BLaER1 (cell line): ENCODE data around the gene OPA1.

ENCODE experiments used
- H3K27ac ChIP-seq: shearing (Covaris generic); formaldehyde crosslinking; 2 replicates; pipeline ENCODE4 v1.8.1; 2022
- H3K27me3 ChIP-seq: shearing (Covaris generic); formaldehyde crosslinking; 2 replicates; pipeline ENCODE4 v1.8.1; 2022
- H3K36me3 ChIP-seq: shearing (Covaris generic); formaldehyde crosslinking; 2 replicates; pipeline ENCODE4 v1.8.1; 2022
- H3K4me1 ChIP-seq: shearing (Covaris generic); formaldehyde crosslinking; 2 replicates; pipeline ENCODE4 v1.8.1; 2022
- H3K4me2 ChIP-seq: shearing (Covaris generic); formaldehyde crosslinking; 2 replicates; pipeline ENCODE4 v1.8.1; 2022
- H3K4me3 ChIP-seq: shearing (Covaris generic); formaldehyde crosslinking; 2 replicates; pipeline ENCODE4 v1.8.1; 2022
- H3K9ac ChIP-seq: shearing (Covaris generic); formaldehyde crosslinking; 2 replicates; pipeline ENCODE4 v1.8.1; 2022
- H3K9me3 ChIP-seq: shearing (Covaris generic); formaldehyde crosslinking; 2 replicates; pipeline ENCODE4 v1.8.1; 2022
- H4K20me1 ChIP-seq: shearing (Covaris generic); formaldehyde crosslinking; 2 replicates; pipeline ENCODE4 v1.8.1; 2022
- Cebpa-rat ChIP-seq: shearing (Covaris generic); IDR thresholded peaks from 2 replicates; pipeline ENCODE4 v1.8.1; 2022

The OPA1 gene

DNA sequence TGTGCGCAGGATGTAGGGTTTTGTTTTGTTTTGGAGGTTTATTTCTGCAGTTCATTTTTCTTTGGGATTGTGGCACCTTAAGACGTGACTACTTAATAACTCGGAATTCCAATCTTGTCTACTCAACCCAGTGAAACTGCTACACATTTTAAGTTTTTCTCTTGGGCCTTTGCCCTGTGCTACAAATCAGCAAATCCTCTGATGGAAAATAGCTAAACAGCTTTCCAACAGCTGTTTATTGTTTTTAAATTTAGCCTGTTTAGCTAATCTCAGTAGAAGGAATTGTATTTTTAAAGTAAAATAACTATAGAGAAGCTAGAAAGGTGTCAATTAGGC lies 48.4 kb downstream of the OPA1 start:
- Histone ChIP-seq H3K36me3 (peaks cover 88% of the 10 kb centered on the region), H3K9ac (no peak overlapping the region), H3K27ac (no peak overlapping the region), H3K9me3 (no peaks in the 10 kb centered on the region), H3K4me2 (no peak overlapping the region), H4K20me1 (no peaks in the 10 kb centered on the region), H3K27me3 (no peaks in the 10 kb centered on the region), H3K4me1 (no peaks in the 10 kb centered on the region), H3K4me3 (no peak overlapping the region)
- TF ChIP-seq Cebpa-rat = no peak

DNA sequence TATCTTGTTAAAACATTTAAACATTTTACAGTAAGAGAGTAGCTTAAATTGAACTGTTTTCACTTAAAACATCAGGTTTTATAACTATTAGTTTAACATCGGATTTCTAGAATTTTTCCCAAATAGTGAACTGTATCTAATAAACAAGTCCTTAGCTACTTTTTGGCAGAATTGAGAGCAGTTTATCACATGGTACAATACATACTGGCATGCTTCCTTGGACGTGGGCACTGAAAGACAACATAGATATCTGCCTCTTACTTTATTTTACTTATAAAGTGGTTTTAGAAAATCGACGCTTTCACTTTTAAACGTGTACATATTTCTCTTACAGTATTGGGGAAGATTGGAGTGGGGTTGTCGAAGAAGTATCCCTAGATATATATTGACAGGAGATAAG lies 52.8 kb downstream of the OPA1 start:
- Histone ChIP-seq H3K9ac (no peak overlapping the region), H3K9me3 (no peaks in the 10 kb centered on the region), H4K20me1 (no peaks in the 10 kb centered on the region), H3K4me3 (no peak overlapping the region), H3K36me3 (peaks cover 83% of the 10 kb centered on the region), H3K4me2 (no peak overlapping the region), H3K27ac (no peak overlapping the region), H3K4me1 (no peaks in the 10 kb centered on the region), H3K27me3 (no peaks in the 10 kb centered on the region)
- TF ChIP-seq Cebpa-rat = no peak

DNA sequence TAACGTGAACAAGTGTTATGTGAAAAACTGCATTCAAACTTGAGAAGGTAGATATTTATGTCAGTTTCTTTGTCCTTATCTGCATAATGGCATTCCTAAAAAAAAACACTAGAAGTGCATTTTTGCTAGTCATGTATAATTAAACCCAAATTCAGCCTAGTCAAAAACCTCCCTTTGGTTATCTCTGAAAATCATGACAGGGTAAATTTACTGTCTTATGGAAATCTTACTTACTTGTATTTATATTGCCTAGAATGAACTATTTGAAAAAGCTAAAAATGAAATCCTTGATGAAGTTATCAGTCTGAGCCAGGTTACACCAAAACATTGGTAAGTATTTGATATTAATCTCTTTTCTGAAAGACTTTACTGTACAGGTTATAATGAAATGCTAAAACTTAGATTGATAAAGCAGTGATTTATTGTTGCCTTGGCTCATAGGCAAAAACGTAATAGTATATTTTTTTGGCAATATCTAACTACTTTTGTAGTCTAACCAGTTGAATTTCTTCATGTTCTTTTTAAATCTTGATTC lies 55.6 kb downstream of the OPA1 start:
- H3K9ac ChIP-seq = no peak overlapping the region
- no peak overlapping the region for H3K4me2 ChIP-seq
- peaks cover 80% of the 10 kb centered on the region for H3K36me3 ChIP-seq
- no peaks in the 10 kb centered on the region for H3K27me3 ChIP-seq
- no peak overlapping the region for H3K27ac ChIP-seq
- no peaks in the 10 kb centered on the region for H3K4me1 ChIP-seq
- no peak for TF ChIP-seq Cebpa-rat
- H4K20me1 ChIP-seq = no peaks in the 10 kb centered on the region
- no peak overlapping the region for H3K4me3 ChIP-seq
- H3K9me3 ChIP-seq = no peaks in the 10 kb centered on the region

- Histone ChIP-seq H3K4me3 (no peak overlapping the region), H3K9me3 (no peaks in the 10 kb centered on the region), H3K4me1 (no peaks in the 10 kb centered on the region), H3K27me3 (no peaks in the 10 kb centered on the region), H3K27ac (no peak overlapping the region), H3K4me2 (no peak overlapping the region), H4K20me1 (no peaks in the 10 kb centered on the region), H3K36me3 (peaks cover 80% of the 10 kb centered on the region), H3K9ac (no peak overlapping the region)
- TF ChIP-seq Cebpa-rat = no peak
Measured at GRCh38 chr3:193650585-193650984, 57.6 kb downstream of the OPA1 start.

- Histone ChIP-seq H3K27ac (no peak overlapping the region), H3K36me3 (peaks cover 86% of the 10 kb centered on the region), H3K4me1 (no peaks in the 10 kb centered on the region), H3K9me3 (no peaks in the 10 kb centered on the region), H3K4me2 (no peak overlapping the region), H3K27me3 (no peaks in the 10 kb centered on the region), H4K20me1 (no peaks in the 10 kb centered on the region), H3K9ac (no peak overlapping the region), H3K4me3 (no peak overlapping the region)
- no peak for TF ChIP-seq Cebpa-rat
Measured at GRCh38 chr3:193655831-193656433, 62.9 kb downstream of the OPA1 start.

GRCh38 chr3:193656445-193656844 lies 63.4 kb downstream of the OPA1 start:
- Histone ChIP-seq H3K4me3 (no peak overlapping the region), H3K9ac (no peak overlapping the region), H3K4me1 (no peaks in the 10 kb centered on the region), H4K20me1 (no peaks in the 10 kb centered on the region), H3K36me3 (peaks cover 87% of the 10 kb centered on the region), H3K4me2 (no peak overlapping the region), H3K9me3 (no peaks in the 10 kb centered on the region), H3K27me3 (no peaks in the 10 kb centered on the region), H3K27ac (no peak overlapping the region)
- TF ChIP-seq Cebpa-rat = no peak

DNA sequence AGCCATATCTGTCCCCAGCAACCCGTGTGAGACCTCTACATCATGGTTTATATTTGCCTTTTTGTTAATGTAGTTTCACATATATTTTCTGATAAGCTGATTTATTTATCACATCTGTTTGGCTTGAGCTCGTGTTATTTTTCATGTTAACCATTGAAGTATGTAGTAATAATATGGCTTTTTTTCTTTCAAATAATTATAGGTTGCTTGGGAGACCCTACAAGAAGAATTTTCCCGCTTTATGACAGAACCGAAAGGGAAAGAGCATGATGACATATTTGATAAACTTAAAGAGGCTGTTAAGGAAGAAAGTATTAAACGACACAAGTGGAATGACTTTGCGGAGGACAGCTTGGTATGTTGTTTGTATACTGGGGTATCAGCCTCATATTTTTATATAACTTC lies 63.9 kb downstream of the OPA1 start:
- H3K4me3 ChIP-seq = no peak overlapping the region
- no peak overlapping the region for H3K4me2 ChIP-seq
- no peaks in the 10 kb centered on the region for H3K4me1 ChIP-seq
- no peak for TF ChIP-seq Cebpa-rat
- H4K20me1 ChIP-seq = no peaks in the 10 kb centered on the region
- H3K9ac ChIP-seq = no peak overlapping the region
- H3K9me3 ChIP-seq = no peaks in the 10 kb centered on the region
- no peaks in the 10 kb centered on the region for H3K27me3 ChIP-seq
- H3K36me3 ChIP-seq = peaks cover 88% of the 10 kb centered on the region
- no peak overlapping the region for H3K27ac ChIP-seq

GRCh38 chr3:193660171-193660570 lies 67.2 kb downstream of the OPA1 start:
- H3K9ac ChIP-seq = no peak overlapping the region
- H3K4me2 ChIP-seq = no peak overlapping the region
- H3K9me3 ChIP-seq = no peaks in the 10 kb centered on the region
- no peak overlapping the region for H3K27ac ChIP-seq
- H3K27me3 ChIP-seq = no peaks in the 10 kb centered on the region
- H3K4me1 ChIP-seq = no peaks in the 10 kb centered on the region
- H3K4me3 ChIP-seq = no peak overlapping the region
- TF ChIP-seq Cebpa-rat = no peak
- H3K36me3 ChIP-seq = peaks cover 66% of the 10 kb centered on the region
- H4K20me1 ChIP-seq = no peaks in the 10 kb centered on the region

DNA sequence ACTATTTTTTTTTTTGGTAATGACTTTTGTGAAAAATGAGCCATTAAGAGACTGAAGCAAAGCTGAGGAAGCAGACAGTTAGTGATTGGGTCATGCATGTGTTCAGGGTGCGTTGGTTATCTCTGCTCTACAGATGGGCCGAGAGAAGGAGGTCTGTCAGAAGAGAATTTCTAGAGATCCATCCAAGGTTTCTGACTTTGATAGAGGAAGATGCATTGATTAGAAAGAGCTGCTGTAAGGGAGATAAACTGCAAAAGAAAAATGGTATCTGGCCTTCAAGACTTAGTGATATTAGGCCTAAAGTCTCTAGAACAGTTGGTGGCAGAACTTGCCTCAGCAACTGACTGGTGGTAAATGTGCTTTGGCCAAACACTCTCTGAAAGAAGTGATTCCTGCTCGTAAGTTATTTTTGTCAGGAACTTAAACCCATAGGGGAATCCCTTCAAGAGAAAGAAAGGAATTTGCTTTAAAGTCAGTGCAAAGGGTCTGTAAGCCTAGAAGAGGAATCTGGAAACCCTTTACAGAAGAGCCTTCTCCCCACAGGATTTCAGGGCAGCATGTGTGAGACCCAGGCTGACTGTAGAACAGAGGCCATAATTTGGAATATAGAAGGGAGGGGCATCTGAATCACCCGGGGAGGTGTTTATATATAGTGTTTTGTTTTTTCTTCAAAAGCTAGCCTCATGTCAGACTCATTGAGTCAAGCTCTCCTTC lies 67.8 kb downstream of the OPA1 start:
- Histone ChIP-seq H3K27ac (no peak overlapping the region), H3K9me3 (no peaks in the 10 kb centered on the region)
- no peak for TF ChIP-seq Cebpa-rat

DNA sequence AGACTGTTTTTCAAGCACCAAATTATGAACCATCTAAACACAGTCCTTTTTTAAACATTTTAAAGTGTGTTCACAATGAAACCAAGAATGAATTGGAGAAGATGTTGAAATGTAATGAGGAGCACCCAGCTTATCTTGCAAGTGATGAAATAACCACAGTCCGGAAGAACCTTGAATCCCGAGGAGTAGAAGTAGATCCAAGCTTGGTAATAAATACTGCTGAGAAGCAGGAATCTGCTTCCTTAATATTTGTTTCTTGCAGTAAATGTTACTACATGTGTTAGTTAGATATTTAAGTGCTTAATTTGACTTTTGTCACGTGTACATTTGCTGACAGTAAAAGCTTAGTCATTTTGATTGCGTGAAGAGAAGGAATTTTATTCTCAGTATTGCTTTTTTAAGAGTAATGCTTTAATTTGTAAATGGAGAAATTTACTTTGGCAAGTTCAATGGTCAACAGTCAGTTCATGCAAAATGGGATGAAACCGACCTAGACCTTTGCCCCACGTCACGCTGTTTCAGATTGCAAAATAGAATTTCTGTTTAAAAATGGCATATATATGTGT lies 69.8 kb downstream of the OPA1 start:
- H3K27me3 ChIP-seq = no peaks in the 10 kb centered on the region
- TF ChIP-seq Cebpa-rat = no peak
- H3K4me3 ChIP-seq = no peak overlapping the region
- H4K20me1 ChIP-seq = no peaks in the 10 kb centered on the region
- peaks cover 62% of the 10 kb centered on the region for H3K36me3 ChIP-seq
- no peaks in the 10 kb centered on the region for H3K9me3 ChIP-seq
- no peak overlapping the region for H3K4me2 ChIP-seq
- no peak overlapping the region for H3K27ac ChIP-seq
- no peak overlapping the region for H3K9ac ChIP-seq
- H3K4me1 ChIP-seq = no peaks in the 10 kb centered on the region

More for the DNA sequence above, 67.8 kb downstream of the OPA1 start:
- H3K27me3 ChIP-seq = no peaks in the 10 kb centered on the region
- no peak overlapping the region for H3K4me3 ChIP-seq
- no peaks in the 10 kb centered on the region for H3K4me1 ChIP-seq
- no peak overlapping the region for H3K4me2 ChIP-seq
- H4K20me1 ChIP-seq = no peaks in the 10 kb centered on the region
- H3K9ac ChIP-seq = no peak overlapping the region
- peaks cover 62% of the 10 kb centered on the region for H3K36me3 ChIP-seq
